ENCODE results near the gene RAD9A.

The RAD9A gene

DNA sequence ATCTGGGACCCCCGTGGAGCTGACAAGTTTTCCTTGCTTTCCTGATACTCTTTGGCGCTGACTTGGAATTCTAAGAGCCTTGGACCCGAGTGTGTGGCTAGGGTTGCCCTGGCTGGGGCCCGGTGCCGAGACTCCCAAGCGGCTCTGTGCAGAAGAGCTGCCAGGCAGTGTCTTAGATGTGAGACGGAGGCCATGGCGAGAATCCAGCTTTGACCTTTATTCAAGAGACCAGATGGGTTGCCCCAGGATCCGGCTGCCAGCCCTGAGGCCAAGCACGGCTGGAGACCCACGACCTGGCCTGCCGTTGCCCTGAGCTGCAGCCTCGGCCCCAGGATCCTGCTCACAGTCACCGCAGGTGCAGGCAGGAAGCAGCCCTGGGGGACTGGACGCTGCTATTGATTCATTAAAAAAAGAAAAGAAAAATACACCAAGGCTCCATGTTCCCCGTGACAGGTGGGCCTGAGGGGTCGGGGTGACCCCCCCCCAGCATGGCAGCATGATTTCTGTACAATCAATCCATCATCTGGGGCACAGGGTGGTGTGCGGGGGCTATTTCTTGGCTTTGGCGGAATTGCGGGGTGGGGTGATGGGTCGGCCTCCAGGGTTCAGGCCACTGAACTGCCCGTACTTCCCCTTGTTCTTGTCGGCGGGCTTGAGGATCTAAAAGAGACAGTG lies 6.3 kb downstream of the RAD9A start:
- Histone ChIP-seq H4K20me1 (ENCODE audit: insufficient read depth, low read length) (no peaks in the 10 kb centered on the region), H3K9me2 (replicated peaks; ENCODE audit: insufficient read depth, low read length) (no peaks in the 10 kb centered on the region), H3F3A (ENCODE audit: insufficient read depth, low read length) (peaks cover 9% of the 10 kb centered on the region; the same call in 1 of the 2 replicates), H3K27ac (ENCODE audit: low read length) (no peak overlapping the region), H3K9me3 (replicated peaks; ENCODE audit: insufficient read depth, low read length) (no peaks in the 10 kb centered on the region), H3K79me2 (ENCODE audit: low read length) (peaks cover 73% of the 10 kb centered on the region), H3K36me3 (replicated peaks; ENCODE audit: insufficient read depth, low read length) (no peaks in the 10 kb centered on the region), H2AFZ (ENCODE audit: low read length) (no peak overlapping the region), H3K4me2 (ENCODE audit: low read depth, low read length) (no peak overlapping the region), H3K4me3 (ENCODE audit: low read length) (no peak overlapping the region), H3K27me3 (replicated peaks; ENCODE audit: insufficient read depth, low read length) (no peaks in the 10 kb centered on the region), H3K9ac (ENCODE audit: low read length) (no peak overlapping the region), H3K4me1 (ENCODE audit: low read length) (peaks cover 16% of the 10 kb centered on the region; the same call in 1 of the 2 replicates)
- no peak for TF ChIP-seq EZH2 (optimal IDR thresholded peaks at IDR 0.05; ENCODE audit: low read depth, low read length)
- TF ChIP-seq, protein P1, sequence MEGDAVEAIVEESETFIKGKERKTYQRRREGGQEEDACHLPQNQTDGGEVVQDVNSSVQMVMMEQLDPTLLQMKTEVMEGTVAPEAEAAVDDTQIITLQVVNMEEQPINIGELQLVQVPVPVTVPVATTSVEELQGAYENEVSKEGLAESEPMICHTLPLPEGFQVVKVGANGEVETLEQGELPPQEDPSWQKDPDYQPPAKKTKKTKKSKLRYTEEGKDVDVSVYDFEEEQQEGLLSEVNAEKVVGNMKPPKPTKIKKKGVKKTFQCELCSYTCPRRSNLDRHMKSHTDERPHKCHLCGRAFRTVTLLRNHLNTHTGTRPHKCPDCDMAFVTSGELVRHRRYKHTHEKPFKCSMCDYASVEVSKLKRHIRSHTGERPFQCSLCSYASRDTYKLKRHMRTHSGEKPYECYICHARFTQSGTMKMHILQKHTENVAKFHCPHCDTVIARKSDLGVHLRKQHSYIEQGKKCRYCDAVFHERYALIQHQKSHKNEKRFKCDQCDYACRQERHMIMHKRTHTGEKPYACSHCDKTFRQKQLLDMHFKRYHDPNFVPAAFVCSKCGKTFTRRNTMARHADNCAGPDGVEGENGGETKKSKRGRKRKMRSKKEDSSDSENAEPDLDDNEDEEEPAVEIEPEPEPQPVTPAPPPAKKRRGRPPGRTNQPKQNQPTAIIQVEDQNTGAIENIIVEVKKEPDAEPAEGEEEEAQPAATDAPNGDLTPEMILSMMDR (IDR thresholded peaks at IDR 0.05; ENCODE audit: low read length) = no peak
- no peak for TF ChIP-seq EZH2phosphoT487 (IDR thresholded peaks at IDR 0.05; ENCODE audit: low read length)
- DNase-seq = no peak

DNA sequence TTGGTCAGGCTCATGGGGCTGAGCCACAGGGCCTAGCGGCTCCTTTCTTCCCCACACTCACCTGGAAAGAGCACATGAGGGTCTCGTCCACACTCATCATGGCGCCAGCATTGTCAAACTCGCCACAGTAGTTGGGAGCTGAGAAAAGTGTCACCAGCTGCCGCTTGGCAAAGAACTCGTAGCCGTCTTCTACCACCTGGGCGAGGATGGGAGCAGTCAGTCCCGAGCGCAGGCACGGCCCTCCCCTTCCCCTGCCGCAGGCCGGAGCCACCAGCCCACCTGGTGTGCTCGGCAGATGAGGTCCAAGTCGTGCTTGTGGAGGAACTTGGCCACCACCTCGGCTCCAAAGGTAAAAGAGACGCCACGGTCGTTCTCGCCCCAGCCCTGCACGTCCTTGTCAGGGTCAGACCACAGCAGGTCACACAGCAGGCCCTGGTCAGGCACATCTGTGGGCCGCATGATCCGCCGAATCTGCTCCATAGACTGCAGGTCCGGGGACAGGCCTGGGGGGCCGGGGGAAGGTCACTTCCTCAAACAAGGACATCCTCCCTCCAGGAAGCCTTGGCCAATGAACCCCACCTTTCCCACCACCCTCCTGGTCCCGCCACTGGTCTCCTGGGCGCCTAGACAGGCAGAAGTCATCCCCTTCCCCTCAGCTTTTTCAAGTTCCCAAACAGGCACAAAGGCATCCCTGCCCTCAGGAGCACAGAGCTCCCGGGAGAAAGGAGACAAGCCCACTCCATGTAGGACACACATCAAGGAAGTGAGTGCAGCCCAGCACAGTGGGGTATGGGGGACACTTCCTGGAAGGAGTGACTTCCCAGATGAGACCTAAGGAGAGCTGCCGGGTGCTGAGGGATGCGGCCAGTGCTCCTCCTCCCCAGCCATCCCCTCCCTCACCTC lies 7.1 kb downstream of the RAD9A start:
- no peaks in the 10 kb centered on the region for H4K20me1 ChIP-seq (ENCODE audit: insufficient read depth, low read length)
- no peak overlapping the region for H2AFZ ChIP-seq (ENCODE audit: low read length)
- H3K79me2 ChIP-seq (ENCODE audit: low read length) = peaks cover 65% of the 10 kb centered on the region
- H3K9ac ChIP-seq (ENCODE audit: low read length) = no peak overlapping the region
- no peaks in the 10 kb centered on the region for H3K27me3 ChIP-seq (replicated peaks; ENCODE audit: insufficient read depth, low read length)
- H3K4me3 ChIP-seq (ENCODE audit: low read length) = no peak overlapping the region
- no peaks in the 10 kb centered on the region for H3K9me2 ChIP-seq (replicated peaks; ENCODE audit: insufficient read depth, low read length)
- peaks cover 13% of the 10 kb centered on the region; the same call in 1 of the 2 replicates for H3K4me1 ChIP-seq (ENCODE audit: low read length)
- no peak for TF ChIP-seq EZH2phosphoT487 (IDR thresholded peaks at IDR 0.05; ENCODE audit: low read length)
- TF ChIP-seq EZH2 (optimal IDR thresholded peaks at IDR 0.05; ENCODE audit: low read depth, low read length) = no peak
- TF ChIP-seq, protein P1 (IDR thresholded peaks at IDR 0.05; ENCODE audit: low read length) = no peak
- H3K27ac ChIP-seq (ENCODE audit: low read length) = no peak overlapping the region
- no peaks in the 10 kb centered on the region for H3K36me3 ChIP-seq (replicated peaks; ENCODE audit: insufficient read depth, low read length)
- H3K4me2 ChIP-seq (ENCODE audit: low read depth, low read length) = no peak overlapping the region
- peaks cover 9% of the 10 kb centered on the region; the same call in 1 of the 2 replicates for H3F3A ChIP-seq (ENCODE audit: insufficient read depth, low read length)
- DNase-seq = no peak
- H3K9me3 ChIP-seq (replicated peaks; ENCODE audit: insufficient read depth, low read length) = no peaks in the 10 kb centered on the region

GRCh38 chr11:67400251-67400941 lies 8.6 kb downstream of the RAD9A start:
- peak overlapping the region; percentile 96 for H3K4me3 ChIP-seq (ENCODE audit: low read length)
- TF ChIP-seq EZH2 (optimal IDR thresholded peaks at IDR 0.05; ENCODE audit: low read depth, low read length) (no peak), EZH2phosphoT487 (IDR thresholded peaks at IDR 0.05; ENCODE audit: low read length) (no peak)
- TF ChIP-seq, protein P1 (IDR thresholded peaks at IDR 0.05; ENCODE audit: low read length) = no peak
- no peaks in the 10 kb centered on the region for H3K9me2 ChIP-seq (replicated peaks; ENCODE audit: insufficient read depth, low read length)
- H3K4me2 ChIP-seq (ENCODE audit: low read depth, low read length) = peak overlapping the region; percentile 92
- DNase-seq = no peak
- no peak overlapping the region for H2AFZ ChIP-seq (ENCODE audit: low read length)
- H3K4me1 ChIP-seq (ENCODE audit: low read length) = peaks cover 13% of the 10 kb centered on the region; the same call in 1 of the 2 replicates
- H3F3A ChIP-seq (ENCODE audit: insufficient read depth, low read length) = peaks cover 9% of the 10 kb centered on the region; the same call in 1 of the 2 replicates
- H4K20me1 ChIP-seq (ENCODE audit: insufficient read depth, low read length) = no peaks in the 10 kb centered on the region
- no peaks in the 10 kb centered on the region for H3K36me3 ChIP-seq (replicated peaks; ENCODE audit: insufficient read depth, low read length)
- peak overlapping the region; percentile 92 for H3K9ac ChIP-seq (ENCODE audit: low read length)
- peaks cover 57% of the 10 kb centered on the region for H3K79me2 ChIP-seq (ENCODE audit: low read length)
- no peaks in the 10 kb centered on the region for H3K27me3 ChIP-seq (replicated peaks; ENCODE audit: insufficient read depth, low read length)
- no peak overlapping the region; the same call in 1 of the 2 replicates for H3K27ac ChIP-seq (ENCODE audit: low read length)
- no peaks in the 10 kb centered on the region for H3K9me3 ChIP-seq (replicated peaks; ENCODE audit: insufficient read depth, low read length)
